HL-60 (cell line): Measurements from ENCODE around the gene TACC2.
A peak's percentile ranks its signal among the peaks of the same experiment; 100 is the strongest.

Source experiments
- DNase-seq, 2 experiments: peaks; one replicate each; pipeline ENCODE4 v3.0.0-alpha.2; 2010 to 2020; ENCODE audit warnings: low read depth in 1 of 2, low spot score in 1 of 2
- H3K27ac ChIP-seq: fragments of 250-450 bp; sonication (Bioruptor Pico); replicated peaks from 2 replicates; pipeline ENCODE4 v1.5.1; 2020; ENCODE audit warnings: mild to moderate bottlenecking, moderate library complexity
- H3K27me3 ChIP-seq: fragments of 250-450 bp; sonication (Bioruptor Pico); 2 replicates; pipeline ENCODE4 v1.5.1; 2021; ENCODE audit warnings: mild to moderate bottlenecking, moderate library complexity; ENCODE audit not compliant: insufficient read depth, poor library complexity, severe bottlenecking
- H3K4me3 ChIP-seq: replicated peaks from 2 replicates; pipeline ENCODE4 v1.5.1; 2011; ENCODE audit warnings: mild to moderate bottlenecking, control low read depth, low read length; ENCODE audit not compliant: insufficient read depth
- GABPA ChIP-seq: IDR thresholded peaks from 2 replicates; pipeline ENCODE4 v1.6.1; 2012; ENCODE audit warnings: low read depth
- POLR2AphosphoS5 ChIP-seq: IDR thresholded peaks from 2 replicates; pipeline ENCODE4 v1.6.1; 2012; ENCODE audit warnings: low read depth
- SPI1 ChIP-seq: IDR thresholded peaks from 2 replicates; pipeline ENCODE4 v1.6.1; 2012; ENCODE audit warnings: low read depth, mild to moderate bottlenecking, borderline replicate concordance
- long read RNA-seq: library from polyadenylated mRNA; unstranded; transcript quantifications from one replicate; pipeline ENCODE4 v2.0.0, GENCODE V29; 2020
- TF ChIP-seq, protein P1 (sequence below): IDR thresholded peaks from one replicate; pipeline ENCODE4 v1.5.1; 2011; ENCODE audit warnings: low read length, control low read depth, inconsistent platforms; ENCODE audit not compliant: insufficient read depth
- TF ChIP-seq, protein P2 (sequence below): IDR thresholded peaks from 2 replicates; pipeline ENCODE4 v1.6.1; 2012; ENCODE audit warnings: low read depth; ENCODE audit not compliant: insufficient replicate concordance

The TACC2 gene, protein sequence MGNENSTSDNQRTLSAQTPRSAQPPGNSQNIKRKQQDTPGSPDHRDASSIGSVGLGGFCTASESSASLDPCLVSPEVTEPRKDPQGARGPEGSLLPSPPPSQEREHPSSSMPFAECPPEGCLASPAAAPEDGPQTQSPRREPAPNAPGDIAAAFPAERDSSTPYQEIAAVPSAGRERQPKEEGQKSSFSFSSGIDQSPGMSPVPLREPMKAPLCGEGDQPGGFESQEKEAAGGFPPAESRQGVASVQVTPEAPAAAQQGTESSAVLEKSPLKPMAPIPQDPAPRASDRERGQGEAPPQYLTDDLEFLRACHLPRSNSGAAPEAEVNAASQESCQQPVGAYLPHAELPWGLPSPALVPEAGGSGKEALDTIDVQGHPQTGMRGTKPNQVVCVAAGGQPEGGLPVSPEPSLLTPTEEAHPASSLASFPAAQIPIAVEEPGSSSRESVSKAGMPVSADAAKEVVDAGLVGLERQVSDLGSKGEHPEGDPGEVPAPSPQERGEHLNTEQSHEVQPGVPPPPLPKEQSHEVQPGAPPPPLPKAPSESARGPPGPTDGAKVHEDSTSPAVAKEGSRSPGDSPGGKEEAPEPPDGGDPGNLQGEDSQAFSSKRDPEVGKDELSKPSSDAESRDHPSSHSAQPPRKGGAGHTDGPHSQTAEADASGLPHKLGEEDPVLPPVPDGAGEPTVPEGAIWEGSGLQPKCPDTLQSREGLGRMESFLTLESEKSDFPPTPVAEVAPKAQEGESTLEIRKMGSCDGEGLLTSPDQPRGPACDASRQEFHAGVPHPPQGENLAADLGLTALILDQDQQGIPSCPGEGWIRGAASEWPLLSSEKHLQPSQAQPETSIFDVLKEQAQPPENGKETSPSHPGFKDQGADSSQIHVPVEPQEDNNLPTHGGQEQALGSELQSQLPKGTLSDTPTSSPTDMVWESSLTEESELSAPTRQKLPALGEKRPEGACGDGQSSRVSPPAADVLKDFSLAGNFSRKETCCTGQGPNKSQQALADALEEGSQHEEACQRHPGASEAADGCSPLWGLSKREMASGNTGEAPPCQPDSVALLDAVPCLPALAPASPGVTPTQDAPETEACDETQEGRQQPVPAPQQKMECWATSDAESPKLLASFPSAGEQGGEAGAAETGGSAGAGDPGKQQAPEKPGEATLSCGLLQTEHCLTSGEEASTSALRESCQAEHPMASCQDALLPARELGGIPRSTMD (N-terminal part only)
- long read RNA-seq, result 0 reads

DNA sequence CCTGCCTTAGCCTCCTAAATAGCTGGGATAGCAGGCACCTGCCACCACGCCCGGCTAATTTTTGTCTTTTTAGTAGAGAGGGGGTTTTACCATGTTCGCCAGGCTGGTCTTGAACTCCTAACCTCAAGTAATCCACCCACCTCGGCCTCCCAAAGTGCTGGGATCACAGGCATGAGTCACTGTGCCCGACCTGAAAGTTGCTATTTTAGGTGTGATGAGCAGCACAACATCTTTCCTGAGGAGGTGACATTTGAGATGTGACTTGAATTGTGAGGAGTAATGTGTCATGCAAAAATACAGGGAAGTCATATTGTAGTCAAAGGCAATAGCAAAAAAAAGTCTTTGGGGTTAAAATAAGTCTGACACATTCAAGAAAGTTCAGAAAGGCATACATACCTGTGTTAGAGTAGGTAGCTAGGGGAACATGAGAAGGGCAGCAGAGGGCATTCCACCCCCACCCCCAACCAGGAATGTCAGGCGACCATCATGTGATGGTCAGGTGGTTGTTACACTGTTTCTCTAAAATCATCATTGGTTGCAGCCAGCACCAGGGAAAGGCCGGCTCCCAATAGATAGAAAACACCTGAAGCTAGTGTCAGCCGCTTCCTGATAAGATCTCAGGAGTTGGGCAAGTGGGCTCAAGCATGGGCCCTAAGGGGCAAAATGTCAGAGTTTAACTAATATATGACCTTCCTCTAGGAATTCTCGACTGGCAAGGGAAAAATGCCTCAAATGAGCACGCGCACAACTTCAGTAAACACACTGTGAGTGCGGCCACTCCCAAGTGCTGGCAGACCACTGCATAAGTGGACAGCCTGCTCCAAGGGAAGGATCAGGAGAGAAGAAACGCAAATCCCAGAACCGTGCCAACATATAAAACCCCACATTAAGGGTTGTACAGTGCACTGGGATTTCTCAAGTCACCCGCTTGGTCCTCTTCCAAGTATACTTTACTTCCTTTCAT is at the start of gene TACC2:
Gene TACC2, plus strand, starts transcription at position 803 of the 964 bp plus-strand sequence. CDS start 32,819 bp downstream, outside the sequence.
- Histone ChIP-seq H3K27me3 (no peaks in the 10 kb centered on the region), H3K27ac (no peak within 1 kb of the TSS), H3K4me3 (no peak within 1 kb of the TSS)
- no peak for DNase-seq
- TF ChIP-seq GABPA (no peak), SPI1 (no peak), POLR2AphosphoS5 (no peak)
- TF ChIP-seq, protein P1, sequence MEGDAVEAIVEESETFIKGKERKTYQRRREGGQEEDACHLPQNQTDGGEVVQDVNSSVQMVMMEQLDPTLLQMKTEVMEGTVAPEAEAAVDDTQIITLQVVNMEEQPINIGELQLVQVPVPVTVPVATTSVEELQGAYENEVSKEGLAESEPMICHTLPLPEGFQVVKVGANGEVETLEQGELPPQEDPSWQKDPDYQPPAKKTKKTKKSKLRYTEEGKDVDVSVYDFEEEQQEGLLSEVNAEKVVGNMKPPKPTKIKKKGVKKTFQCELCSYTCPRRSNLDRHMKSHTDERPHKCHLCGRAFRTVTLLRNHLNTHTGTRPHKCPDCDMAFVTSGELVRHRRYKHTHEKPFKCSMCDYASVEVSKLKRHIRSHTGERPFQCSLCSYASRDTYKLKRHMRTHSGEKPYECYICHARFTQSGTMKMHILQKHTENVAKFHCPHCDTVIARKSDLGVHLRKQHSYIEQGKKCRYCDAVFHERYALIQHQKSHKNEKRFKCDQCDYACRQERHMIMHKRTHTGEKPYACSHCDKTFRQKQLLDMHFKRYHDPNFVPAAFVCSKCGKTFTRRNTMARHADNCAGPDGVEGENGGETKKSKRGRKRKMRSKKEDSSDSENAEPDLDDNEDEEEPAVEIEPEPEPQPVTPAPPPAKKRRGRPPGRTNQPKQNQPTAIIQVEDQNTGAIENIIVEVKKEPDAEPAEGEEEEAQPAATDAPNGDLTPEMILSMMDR, result no peak
- TF ChIP-seq, protein P2, sequence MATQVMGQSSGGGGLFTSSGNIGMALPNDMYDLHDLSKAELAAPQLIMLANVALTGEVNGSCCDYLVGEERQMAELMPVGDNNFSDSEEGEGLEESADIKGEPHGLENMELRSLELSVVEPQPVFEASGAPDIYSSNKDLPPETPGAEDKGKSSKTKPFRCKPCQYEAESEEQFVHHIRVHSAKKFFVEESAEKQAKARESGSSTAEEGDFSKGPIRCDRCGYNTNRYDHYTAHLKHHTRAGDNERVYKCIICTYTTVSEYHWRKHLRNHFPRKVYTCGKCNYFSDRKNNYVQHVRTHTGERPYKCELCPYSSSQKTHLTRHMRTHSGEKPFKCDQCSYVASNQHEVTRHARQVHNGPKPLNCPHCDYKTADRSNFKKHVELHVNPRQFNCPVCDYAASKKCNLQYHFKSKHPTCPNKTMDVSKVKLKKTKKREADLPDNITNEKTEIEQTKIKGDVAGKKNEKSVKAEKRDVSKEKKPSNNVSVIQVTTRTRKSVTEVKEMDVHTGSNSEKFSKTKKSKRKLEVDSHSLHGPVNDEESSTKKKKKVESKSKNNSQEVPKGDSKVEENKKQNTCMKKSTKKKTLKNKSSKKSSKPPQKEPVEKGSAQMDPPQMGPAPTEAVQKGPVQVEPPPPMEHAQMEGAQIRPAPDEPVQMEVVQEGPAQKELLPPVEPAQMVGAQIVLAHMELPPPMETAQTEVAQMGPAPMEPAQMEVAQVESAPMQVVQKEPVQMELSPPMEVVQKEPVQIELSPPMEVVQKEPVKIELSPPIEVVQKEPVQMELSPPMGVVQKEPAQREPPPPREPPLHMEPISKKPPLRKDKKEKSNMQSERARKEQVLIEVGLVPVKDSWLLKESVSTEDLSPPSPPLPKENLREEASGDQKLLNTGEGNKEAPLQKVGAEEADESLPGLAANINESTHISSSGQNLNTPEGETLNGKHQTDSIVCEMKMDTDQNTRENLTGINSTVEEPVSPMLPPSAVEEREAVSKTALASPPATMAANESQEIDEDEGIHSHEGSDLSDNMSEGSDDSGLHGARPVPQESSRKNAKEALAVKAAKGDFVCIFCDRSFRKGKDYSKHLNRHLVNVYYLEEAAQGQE, result no peak

DNA sequence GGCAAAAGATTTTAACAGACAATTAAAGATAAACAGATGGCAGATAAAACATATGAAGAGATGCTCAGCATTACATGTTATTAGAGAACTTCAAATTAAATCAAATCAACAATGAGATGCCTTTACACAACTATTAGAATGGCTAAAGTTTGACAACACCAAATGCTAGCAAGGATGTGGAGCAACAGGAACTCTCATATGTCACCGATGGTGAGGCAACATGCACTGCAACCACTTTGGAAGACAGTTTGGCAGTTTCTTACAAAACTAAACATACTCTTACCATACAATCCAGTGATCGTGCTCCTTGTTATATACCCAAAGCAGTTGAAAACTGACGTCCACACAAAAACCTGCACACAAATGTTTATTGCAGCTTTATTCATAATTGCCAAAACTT is 47.4 kb upstream of the TACC2 start:
- H3K27me3 ChIP-seq, result no peaks in the 10 kb centered on the region
- no peak overlapping the region for H3K4me3 ChIP-seq
- TF ChIP-seq POLR2AphosphoS5 (no peak), SPI1 (no peak), GABPA (no peak)
- TF ChIP-seq, protein P1, result no peak
- TF ChIP-seq, protein P2, result no peak
- peak in 1 of 2 experiments; percentile 78 for DNase-seq
- peak overlapping the region; percentile 61 for H3K27ac ChIP-seq
